ENCODE data around the gene CNTNAP2. TPM values are rescaled to one million over a fixed set of nuclear protein-coding genes. Genes with fewer than 3 reads are reported as not detected.

Gene CNTNAP2
- total and polyA plus RNA-seq, 2 of the 13 experiments (the other 11 are each of a cell fraction or from before 2014, with no cell fraction given), result 0.40 to 0.42 TPM

- TF ChIP-seq ZBTB21 (CRISPR knock-in tag; IDR thresholded peaks at IDR 0.05) (no peak), ZFP91 (CRISPR knock-in tag; IDR thresholded peaks at IDR 0.05; ENCODE audit: borderline replicate concordance) (no peak), ZGPAT (CRISPR knock-in tag; IDR thresholded peaks at IDR 0.05) (no peak), HNRNPL (IDR thresholded peaks at IDR 0.05; ENCODE audit: low read depth, low read length) (no peak)
Observed at GRCh38 chr7:146150153-146150552, 33.6 kb downstream of the CNTNAP2 start (continued).

GRCh38 chr7:146172112-146172511 lies 55.5 kb downstream of the CNTNAP2 start:
- no peak for ATAC-seq
- no peak for DNase-seq (ENCODE audit: low spot score)
- POLR2A ChIA-PET, result no interaction called here
- Histone ChIP-seq H3K4me2 (ENCODE audit: low read depth, low read length) (no peak overlapping the region), H2AFZ (ENCODE audit: low read length) (no peak overlapping the region), H3K36me3 (replicated peaks in 1 of 2; ENCODE audit: control insufficient read depth in 1 of 2, insufficient read depth in 2 of 2, low read length in 2 of 2) (no peaks in the 10 kb centered on the region), H3K9me3 (ENCODE audit: low read length) (peaks cover 74% of the 10 kb centered on the region), H3K79me2 (ENCODE audit: insufficient read depth, low read length) (no peaks in the 10 kb centered on the region), H3K4me1 (ENCODE audit: insufficient read depth, low read length) (no peaks in the 10 kb centered on the region), H4K20me1 (ENCODE audit: insufficient read depth, low read length) (no peaks in the 10 kb centered on the region), H3K27me3 (ENCODE audit: control insufficient read depth in 1 of 2, insufficient read depth in 2 of 2, low read length in 2 of 2) (no peaks in the 10 kb centered on the region), H3K4me3 (replicated peaks in 1 of 3; ENCODE audit: insufficient read depth in 1 of 3, low read depth in 2 of 3, low read length in 3 of 3) (no peak overlapping the region), H3K27ac (ENCODE audit: extremely low read length, insufficient read depth, low read length) (no peak overlapping the region), H3K9ac (ENCODE audit: insufficient read depth, low read depth, low read length) (no peak overlapping the region)
- no TSS peak for BruUV-seq (replicated peaks)
- in situ Hi-C loops (cut with HindIII; ENCODE audit: extremely low pct_ligation_motif_present, low pct_unique_long_range_greater_than_20kb), result no loop called here
- intact Hi-C loops (cut with micrococcal nuclease; ENCODE audit: unreplicated experiment), result no loop called here
- FAIRE-seq, result no peak
- 48% methylated on average over 2 of the region's 2 CpGs for WGBS (ENCODE audit: low lambda C conversion rate)
- TF ChIP-seq MIER3 (CRISPR knock-in tag; IDR thresholded peaks at IDR 0.05; ENCODE audit: borderline replicate concordance) (no peak), KDM6A (CRISPR knock-in tag; IDR thresholded peaks at IDR 0.05; ENCODE audit: low read depth) (no peak), FIP1L1 (IDR thresholded peaks at IDR 0.05; ENCODE audit: borderline replicate concordance, insufficient read depth, low read depth, low read length) (no peak), TOE1 (CRISPR knock-in tag; IDR thresholded peaks at IDR 0.05) (no peak), ARHGAP35 (CRISPR knock-in tag; IDR thresholded peaks at IDR 0.05; ENCODE audit: borderline replicate concordance) (no peak), ZNF205 (CRISPR knock-in tag; IDR thresholded peaks at IDR 0.05) (no peak), NFE2L2 (IDR thresholded peaks at IDR 0.05; ENCODE audit: low read length) (no peak), NCOR1 (IDR thresholded peaks at IDR 0.05; ENCODE audit: borderline replicate concordance, low read length) (no peak), ZGPAT (CRISPR knock-in tag; IDR thresholded peaks at IDR 0.05) (no peak), SRF (IDR thresholded peaks at IDR 0.05; ENCODE audit: low read depth, low read length) (no peak), NR2C2 (CRISPR knock-in tag; IDR thresholded peaks at IDR 0.05; ENCODE audit: borderline replicate concordance) (no peak), ZNF549 (CRISPR knock-in tag; IDR thresholded peaks at IDR 0.05) (no peak), ZNF703 (CRISPR knock-in tag; IDR thresholded peaks at IDR 0.05; ENCODE audit: borderline replicate concordance) (no peak), ZBTB21 (CRISPR knock-in tag; IDR thresholded peaks at IDR 0.05) (no peak), PRMT3 (CRISPR knock-in tag; IDR thresholded peaks at IDR 0.05; ENCODE audit: borderline replicate concordance, low read depth) (no peak), ZNF121 (CRISPR knock-in tag; IDR thresholded peaks at IDR 0.05) (no peak), SMAD9 (CRISPR knock-in tag; IDR thresholded peaks at IDR 0.05) (no peak), RXRA (CRISPR knock-in tag; IDR thresholded peaks at IDR 0.05) (no peak)
- CTCF ChIA-PET (ENCODE audit: low intra/inter-chr PET ratio, low total read pairs), result no interaction called here
